GM12892 (cell line): ENCODE results near the gene DDR1.

Experiments
- DNase-seq: peaks from one replicate; pipeline ENCODE4 v3.0.0; 2011; ENCODE audit not compliant: insufficient read length
- FAIRE-seq: peaks from 2 replicates; lab custom pipeline; 2011; peaks lifted over from hg19 to GRCh38; lab: Jason Lieb, UNC
- POLR2A ChIP-seq: IDR thresholded peaks from 2 replicates; pipeline ENCODE4 v1.6.1; 2011; ENCODE audit warnings: low read depth, low read length, control low read depth
- POLR2AphosphoS5 ChIP-seq: IDR thresholded peaks from 2 replicates; pipeline ENCODE4 v1.6.1; 2011; ENCODE audit warnings: low read depth, low read length, control low read depth
- TAF1 ChIP-seq: IDR thresholded peaks from 2 replicates; pipeline ENCODE4 v1.6.1; 2011; ENCODE audit warnings: low read depth, mild to moderate bottlenecking, control low read depth, low read length, borderline replicate concordance

The DDR1 gene

DNA sequence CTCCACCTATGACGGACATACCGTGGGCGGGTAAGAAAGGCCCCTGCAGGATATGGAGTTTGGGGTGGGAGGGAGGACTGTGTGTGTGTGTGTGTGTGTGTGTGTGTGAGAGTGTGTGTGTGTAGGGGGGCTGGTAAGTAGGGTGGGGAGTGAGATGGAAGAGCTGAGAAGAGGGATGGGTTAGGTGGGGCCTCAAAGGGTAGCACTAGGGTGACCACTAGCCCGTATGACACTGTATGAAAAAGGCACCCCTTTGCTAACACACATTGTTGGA, 7.1 kb downstream of the DDR1 start:
- TF ChIP-seq POLR2A, result no peak
- no peak for TF ChIP-seq POLR2AphosphoS5
- no peak for TF ChIP-seq TAF1
- no peak for DNase-seq
- FAIRE-seq, result no peak

GRCh38 chr6:30891816-30892538, 7.7 kb downstream of the DDR1 start:
- TF ChIP-seq POLR2AphosphoS5, result no peak
- no peak for TF ChIP-seq TAF1
- TF ChIP-seq POLR2A, result no peak
- no peak for FAIRE-seq

GRCh38 chr6:30893001-30893591, 8.8 kb downstream of the DDR1 start:
- DNase-seq (no peak), FAIRE-seq (no peak)
- no peak for TF ChIP-seq POLR2A
- TF ChIP-seq TAF1, result no peak
- no peak for TF ChIP-seq POLR2AphosphoS5

More at GRCh38 chr6:30891816-30892538, 7.7 kb downstream of the DDR1 start:
- no peak for DNase-seq

DNA sequence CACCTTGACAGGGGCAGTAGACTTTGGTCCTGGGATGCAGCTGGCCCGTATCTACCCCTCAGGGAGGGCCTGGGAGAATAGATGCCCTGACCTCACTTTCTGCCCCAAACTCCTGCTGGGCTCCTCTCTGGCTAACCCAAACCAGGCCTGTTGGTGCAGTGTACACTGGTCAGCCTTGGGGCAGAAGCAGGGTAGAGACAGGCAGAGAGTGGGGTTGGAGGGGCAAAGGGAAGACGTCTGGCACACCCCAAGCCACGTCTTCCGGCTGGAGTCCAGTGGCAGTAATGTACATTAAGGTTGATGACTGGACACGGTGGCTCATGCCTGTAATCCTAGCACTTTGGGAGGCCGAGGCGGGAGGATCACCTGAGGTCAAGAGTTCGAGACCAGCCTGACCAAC, 9.3 kb downstream of the DDR1 start:
- no peak for DNase-seq
- no peak for FAIRE-seq
- no peak for TF ChIP-seq POLR2A
- TF ChIP-seq TAF1, result no peak
- TF ChIP-seq POLR2AphosphoS5, result no peak

- FAIRE-seq (no peak), DNase-seq (no peak)
- TF ChIP-seq POLR2A (no peak), POLR2AphosphoS5 (no peak), TAF1 (no peak)
Observed at GRCh38 chr6:30894381-30894780, 10.1 kb downstream of the DDR1 start.

DNA sequence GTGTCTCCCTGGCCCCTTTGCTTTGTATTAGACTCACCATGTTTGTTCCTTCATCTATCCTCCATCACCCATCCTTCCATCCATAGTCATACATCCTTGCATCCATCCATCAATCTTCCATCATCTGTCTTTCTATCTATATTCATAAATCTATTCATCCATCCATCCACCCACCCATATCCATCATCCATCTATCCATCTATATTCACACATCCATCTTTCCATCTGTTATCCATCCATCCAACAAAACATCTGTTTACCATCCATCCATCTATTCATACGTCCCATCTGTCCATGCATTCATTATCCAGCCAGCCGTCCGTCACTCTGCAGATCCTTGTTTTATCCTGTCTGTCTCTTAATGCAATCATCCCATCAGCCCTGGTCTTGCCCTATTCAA, 10.6 kb downstream of the DDR1 start:
- FAIRE-seq (no peak), DNase-seq (no peak)
- TF ChIP-seq POLR2A, result no peak
- TF ChIP-seq POLR2AphosphoS5, result no peak
- no peak for TF ChIP-seq TAF1

DNA sequence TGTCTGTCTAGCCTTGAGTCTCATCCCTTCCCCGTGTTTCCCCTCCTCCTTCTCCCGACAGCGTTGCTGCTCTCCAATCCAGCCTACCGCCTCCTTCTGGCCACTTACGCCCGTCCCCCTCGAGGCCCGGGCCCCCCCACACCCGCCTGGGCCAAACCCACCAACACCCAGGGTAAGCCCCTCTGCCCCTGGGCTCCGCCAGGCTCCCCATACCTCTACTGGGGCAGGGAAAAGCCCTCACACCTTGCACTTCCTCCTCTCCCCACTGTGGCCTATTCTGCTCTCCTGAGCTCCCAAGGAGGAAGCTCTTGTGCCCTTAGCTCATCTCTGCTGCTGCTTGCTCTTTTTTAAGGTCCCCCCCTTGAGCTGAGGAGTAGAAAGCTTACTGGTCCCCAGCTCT, 11.0 kb downstream of the DDR1 start:
- FAIRE-seq (no peak), DNase-seq (no peak)
- TF ChIP-seq POLR2AphosphoS5, result no peak
- TF ChIP-seq POLR2A, result no peak
- no peak for TF ChIP-seq TAF1

- DNase-seq (no peak), FAIRE-seq (no peak)
- TF ChIP-seq POLR2A (no peak), TAF1 (no peak), POLR2AphosphoS5 (no peak)
Observed at GRCh38 chr6:30896541-30896940, 12.2 kb downstream of the DDR1 start.

DNA sequence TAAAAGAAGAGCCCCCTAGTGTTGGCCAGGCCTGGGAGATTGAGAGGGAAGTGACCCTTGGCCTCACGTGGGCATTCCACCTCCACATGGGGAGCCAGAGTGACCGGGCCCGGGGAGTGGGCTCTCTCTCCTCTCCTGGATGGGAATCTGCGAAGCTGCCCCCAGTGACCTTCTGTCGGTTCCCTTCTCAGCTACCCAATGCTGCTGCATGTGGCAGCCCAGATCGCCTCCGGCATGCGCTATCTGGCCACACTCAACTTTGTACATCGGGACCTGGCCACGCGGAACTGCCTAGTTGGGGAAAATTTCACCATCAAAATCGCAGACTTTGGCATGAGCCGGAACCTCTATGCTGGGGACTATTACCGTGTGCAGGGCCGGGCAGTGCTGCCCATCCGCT, 13.6 kb downstream of the DDR1 start:
- no peak for FAIRE-seq

DNA sequence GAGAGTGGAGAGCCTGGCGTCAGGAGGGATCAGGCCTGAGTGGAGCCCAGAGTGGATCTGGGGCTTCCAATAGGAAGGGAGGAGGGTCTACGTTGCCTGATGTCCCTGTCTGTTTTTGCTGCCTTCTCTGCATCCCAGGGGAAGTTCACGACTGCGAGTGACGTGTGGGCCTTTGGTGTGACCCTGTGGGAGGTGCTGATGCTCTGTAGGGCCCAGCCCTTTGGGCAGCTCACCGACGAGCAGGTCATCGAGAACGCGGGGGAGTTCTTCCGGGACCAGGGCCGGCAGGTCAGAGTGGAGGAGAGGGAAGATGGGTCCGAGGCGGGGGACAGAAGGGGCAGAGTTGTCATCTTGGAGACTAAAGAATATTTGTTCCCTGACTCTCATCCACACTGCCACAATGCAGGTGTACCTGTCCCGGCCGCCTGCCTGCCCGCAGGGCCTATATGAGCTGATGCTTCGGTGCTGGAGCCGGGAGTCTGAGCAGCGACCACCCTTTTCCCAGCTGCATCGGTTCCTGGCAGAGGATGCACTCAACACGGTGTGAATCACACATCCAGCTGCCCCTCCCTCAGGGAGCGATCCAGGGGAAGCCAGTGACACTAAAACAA, 14.5 kb downstream of the DDR1 start:
- FAIRE-seq, result no peak
- TF ChIP-seq POLR2A, result no peak
- no peak for TF ChIP-seq TAF1

More for the DNA sequence above, 13.6 kb downstream of the DDR1 start:
- DNase-seq, result no peak
- TF ChIP-seq TAF1 (no peak), POLR2A (no peak), POLR2AphosphoS5 (no peak)

DNA sequence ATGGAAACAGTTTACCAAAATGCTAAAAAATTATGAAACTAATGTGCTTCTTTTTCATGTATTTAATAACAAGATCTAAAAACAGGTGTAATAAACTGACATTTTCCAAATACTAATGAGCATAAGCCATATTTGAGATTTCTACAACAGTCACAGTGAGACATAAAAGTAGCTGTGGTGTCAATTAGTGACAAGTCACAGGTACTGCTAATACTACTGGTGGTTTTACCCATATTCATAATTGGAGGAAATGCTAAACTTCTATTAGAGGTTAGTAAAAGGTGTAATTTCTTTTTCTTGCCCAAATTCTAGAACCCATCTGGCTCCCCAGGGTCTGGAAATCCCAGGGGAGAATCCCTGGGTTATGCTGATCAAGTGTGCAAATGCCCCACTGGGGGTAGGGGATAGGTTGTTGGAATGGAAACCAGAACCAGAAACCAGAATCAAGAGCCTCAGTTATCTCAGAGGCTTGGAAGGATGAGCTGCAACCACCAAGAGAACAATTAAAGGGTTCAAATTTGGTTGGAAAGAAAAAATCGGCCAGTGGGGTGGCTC, 16.6 kb downstream of the DDR1 start:
- TF ChIP-seq POLR2A (no peak), TAF1 (no peak), POLR2AphosphoS5 (no peak)
- FAIRE-seq (no peak), DNase-seq (no peak)

More for the DNA sequence above, 14.5 kb downstream of the DDR1 start:
- DNase-seq, result no peak
